Measurements from ENCODE around the gene DUSP23.

GRCh38 chr1:159749630-159750029 lies 31.1 kb upstream of the DUSP23 start:
- TF ChIP-seq CTCF (IDR thresholded peaks at IDR 0.05) = no peak
- no peak for TF ChIP-seq POLR2A (IDR thresholded peaks at IDR 0.05)

Measured in thyroid gland (tissue), 4 donors.